GM18870 (cell line): ENCODE data around the gene MESD.

Source experiments
- ATAC-seq: cut with Tn5 transposase; IDR thresholded peaks from one replicate; pipeline ENCODE4 v1.9.1; 2021; ENCODE audit warnings: moderate library complexity; ENCODE audit not compliant: unreplicated experiment

The MESD gene

DNA sequence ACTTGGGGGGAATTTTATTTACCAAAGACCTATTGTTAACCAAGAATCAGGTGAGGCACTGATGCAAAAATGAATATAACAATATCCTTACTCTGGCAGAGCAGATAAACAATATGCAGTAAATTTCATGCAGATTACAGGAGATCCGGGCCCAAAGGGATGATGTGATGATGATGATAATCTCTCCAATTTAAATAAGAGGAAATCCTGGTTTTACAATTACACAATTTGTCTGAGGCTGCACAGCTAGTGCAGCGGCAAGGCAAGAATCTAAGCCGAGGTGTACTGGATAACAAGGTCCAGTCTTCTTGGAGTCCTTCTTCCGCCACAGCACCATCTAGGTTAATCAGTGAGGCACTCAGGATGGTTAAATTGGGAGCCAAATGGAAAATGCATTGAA is 2.4 kb upstream of the MESD start:
- no peak for ATAC-seq

DNA sequence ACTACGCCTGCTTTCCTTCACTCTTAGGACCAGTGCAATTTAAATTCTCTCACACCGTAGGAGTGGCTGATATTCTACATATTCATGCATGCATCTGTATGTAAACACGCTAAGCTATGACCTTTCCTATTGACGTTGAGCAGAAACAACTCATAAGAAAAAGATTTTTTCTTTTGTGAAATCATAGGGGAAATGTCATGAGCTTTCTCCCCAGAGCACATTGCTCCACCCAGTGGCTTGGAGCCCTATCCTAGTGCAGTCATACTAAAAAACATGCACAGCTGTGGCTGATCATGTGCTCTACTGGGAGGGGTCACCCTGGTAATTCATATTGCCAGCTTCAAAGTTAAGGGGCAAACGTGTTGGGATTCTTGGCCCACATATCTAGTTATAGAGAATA is 1.8 kb upstream of the MESD start:
- ATAC-seq, result no peak

DNA sequence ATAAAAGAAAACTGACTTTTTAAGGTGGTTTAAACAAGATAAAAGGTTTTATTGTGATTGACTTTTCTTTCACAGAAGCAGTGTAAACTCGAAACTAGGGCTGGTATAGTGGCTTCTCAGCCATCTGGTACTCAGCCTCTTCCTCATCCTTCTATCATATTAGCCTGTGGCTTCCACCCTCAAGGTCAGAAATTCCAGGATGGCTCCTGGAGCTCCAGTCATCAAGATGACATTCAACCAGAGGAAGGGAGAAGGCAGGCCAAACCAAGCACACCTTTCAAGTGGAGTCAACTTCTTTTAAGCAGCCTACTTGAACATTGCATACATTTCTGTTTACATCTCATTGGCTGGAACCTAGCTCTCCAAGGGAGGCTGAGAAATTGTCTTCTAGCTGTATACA is 1.3 kb upstream of the MESD start:
- ATAC-seq, result no peak

GRCh38 chr15:80989081-80989517 is 520 bp downstream of the MESD start:
- ATAC-seq, result no peak

GRCh38 chr15:80988148-80988796 is 1.3 kb downstream of the MESD start:
- no peak for ATAC-seq

GRCh38 chr15:80986487-80986886 is 3.1 kb downstream of the MESD start:
- no peak for ATAC-seq

GRCh38 chr15:80985981-80986380 is 3.6 kb downstream of the MESD start:
- ATAC-seq, result no peak

DNA sequence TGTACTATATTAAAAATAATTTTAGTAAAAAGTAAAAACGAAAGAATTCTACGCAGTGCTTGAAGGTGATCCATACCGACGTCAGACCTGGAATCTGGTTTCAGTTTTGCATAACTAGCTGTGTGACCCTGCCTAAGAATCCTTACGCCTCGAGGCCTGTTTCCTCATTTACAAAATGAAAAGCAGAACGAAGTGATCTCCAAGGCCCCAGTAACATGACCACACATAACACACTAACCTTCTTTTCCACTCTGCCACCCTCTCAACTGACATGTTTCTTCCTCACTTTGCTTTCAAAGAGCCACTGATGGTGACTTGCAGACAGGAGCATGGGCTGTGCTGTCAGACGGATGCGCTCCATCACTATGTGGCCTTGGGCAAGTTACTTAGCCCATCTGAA is 4.8 kb downstream of the MESD start:
- no peak for ATAC-seq

- ATAC-seq, result no peak
Observed at GRCh38 chr15:80982839-80983238, 6.8 kb downstream of the MESD start.

GRCh38 chr15:80982205-80982604 is 7.4 kb downstream of the MESD start:
- ATAC-seq, result no peak

GRCh38 chr15:80979538-80980200 is 9.9 kb downstream of the MESD start:
- ATAC-seq, result no peak

DNA sequence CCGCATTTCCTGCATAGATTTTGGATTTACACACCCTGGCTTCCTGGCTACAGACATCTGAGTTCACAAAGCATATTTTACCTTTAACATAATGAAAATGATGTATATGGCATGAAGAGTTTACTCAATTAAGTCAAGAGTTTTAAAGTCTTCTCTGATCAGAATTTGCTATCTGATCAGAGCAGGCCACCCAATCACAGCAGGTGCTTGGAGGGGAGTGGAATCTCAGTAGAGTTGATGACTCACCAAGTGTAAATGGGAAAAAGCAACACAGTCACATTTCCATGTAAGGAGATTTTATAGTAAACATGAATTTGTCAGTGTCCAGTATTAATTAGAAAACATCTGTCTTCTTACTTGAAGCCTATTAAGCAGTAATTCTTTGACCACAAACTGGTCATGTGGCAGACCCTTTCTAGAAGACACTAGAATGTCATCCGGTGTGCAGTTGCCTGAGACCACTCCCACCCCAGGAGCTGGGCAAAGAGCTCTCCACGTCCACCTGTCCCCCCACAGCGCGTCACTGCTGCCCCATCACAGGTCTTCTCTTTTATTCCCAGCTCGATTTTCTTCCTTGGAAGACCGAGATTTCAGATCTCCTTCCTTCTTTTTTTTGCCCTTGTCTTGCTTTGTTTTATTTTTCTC is 10.8 kb downstream of the MESD start:
- no peak for ATAC-seq

DNA sequence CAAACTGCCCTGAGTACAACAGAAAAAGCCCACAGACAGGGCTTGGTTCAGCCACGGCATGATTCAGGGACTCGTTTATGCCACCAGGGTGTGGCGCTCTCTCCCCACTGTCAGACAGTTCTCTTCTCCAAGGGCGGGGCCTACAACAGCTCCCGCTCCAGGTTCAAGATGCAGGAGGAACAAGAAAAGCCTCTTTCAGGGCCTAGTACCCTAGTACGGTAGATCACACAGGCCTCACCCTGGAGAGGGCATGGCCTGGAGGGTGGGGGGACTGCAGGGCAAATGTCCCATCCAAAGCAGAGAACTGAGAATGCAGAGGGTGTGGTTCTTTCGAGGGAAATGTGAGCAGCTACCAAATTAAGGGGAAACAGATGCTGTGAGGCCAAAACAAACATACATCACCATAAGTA is 12.0 kb downstream of the MESD start:
- ATAC-seq, result no peak

DNA sequence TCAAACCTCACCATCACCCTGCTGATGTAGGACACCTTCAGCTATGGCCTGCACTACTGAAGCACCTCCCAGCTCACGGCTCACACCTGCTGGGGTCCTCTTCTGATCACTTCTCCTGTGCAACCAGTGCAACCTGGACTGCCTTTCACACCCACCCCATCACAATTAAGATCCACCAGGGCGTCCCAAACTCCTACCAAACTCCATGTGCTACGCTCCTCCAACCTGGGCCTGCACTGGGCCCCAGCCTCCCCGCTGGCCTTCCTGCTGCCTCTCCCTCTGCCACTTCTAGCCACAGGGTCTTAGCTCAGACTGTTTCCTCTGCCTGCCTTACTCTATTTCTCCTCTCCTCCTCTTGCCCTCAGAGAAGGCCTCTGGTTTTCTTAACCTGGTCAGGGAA is 12.8 kb downstream of the MESD start:
- ATAC-seq, result no peak

GRCh38 chr15:80974914-80975313 is 14.7 kb downstream of the MESD start:
- ATAC-seq, result no peak

GRCh38 chr15:80972276-80972675 is 17.3 kb downstream of the MESD start:
- no peak for ATAC-seq

GRCh38 chr15:80971143-80971542 is 18.5 kb downstream of the MESD start:
- no peak for ATAC-seq

DNA sequence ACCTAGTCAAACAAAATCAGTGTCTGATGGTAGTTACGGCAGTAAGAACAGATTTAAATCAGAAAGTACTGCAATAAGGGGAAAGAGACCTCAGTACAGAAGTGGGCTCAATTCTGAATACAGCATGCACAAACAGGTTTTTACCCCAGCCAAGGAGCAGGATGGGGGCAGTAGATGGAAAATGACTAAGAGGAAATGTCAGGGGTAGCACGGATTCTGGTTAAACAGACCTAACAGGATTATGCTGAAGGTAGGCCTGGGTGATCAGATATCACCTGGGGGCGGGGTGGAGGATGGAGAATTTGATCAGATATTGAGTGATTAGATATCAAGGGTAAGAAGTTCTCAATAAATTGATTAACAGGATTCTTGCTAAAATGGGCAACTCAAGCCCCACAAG is 19.0 kb downstream of the MESD start:
- no peak for ATAC-seq

DNA sequence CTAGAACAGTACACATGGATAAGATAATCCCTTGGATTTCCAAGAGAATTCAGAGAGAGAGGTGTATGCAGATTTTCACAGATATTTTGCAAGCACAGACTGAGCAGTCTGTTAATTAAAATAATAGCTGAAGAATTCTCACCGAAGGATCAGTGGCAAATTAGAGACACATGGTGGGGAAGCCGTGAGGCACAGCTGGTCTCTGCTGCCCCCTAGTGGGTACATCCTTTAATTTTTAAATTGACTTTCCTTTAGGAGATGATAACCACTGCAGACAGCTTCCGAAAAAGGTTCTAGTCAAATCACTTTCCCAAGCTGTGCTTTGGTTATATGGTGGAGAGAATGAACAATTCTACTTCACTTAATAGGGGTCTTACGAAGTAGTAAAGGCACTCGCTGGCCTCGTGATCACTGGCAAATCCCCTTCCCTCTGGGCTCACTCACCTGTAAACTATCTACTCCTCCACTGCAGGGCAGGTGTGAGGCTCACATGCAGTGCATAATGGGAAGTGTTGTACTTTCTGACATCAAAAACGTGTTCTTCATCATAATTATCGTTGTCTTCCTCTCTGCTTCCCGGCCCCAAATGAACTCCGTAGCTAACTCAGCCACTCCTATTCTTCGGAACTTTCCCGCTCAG is 19.5 kb downstream of the MESD start:
- no peak for ATAC-seq

- no peak for ATAC-seq
Observed at GRCh38 chr15:80969316-80969715, 20.3 kb downstream of the MESD start.

DNA sequence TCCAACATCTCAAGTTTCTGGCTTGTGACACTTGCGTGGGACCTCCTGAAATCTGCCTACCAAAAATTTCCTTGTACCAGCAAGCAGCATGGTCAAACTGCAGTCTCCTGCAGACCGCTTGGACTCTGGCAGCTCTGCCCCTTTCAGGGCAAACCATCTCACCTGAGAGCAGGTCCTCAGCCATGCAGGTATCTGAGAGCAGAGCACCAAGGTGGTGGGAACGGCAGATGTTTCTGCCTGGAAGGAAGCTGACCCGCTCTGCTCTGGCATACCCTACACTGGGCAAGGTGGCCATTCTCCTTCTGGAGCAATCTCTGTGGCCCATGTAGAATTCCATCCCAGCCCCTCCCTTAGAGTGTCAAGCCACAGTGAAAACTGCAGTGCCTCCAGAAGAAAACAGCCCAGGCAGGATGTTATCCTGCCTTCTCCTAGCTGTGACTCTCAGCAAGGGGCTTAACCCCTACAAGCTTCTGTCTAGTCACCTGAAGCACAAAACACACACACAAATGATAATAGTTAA is 21.6 kb downstream of the MESD start:
- ATAC-seq, result no peak

DNA sequence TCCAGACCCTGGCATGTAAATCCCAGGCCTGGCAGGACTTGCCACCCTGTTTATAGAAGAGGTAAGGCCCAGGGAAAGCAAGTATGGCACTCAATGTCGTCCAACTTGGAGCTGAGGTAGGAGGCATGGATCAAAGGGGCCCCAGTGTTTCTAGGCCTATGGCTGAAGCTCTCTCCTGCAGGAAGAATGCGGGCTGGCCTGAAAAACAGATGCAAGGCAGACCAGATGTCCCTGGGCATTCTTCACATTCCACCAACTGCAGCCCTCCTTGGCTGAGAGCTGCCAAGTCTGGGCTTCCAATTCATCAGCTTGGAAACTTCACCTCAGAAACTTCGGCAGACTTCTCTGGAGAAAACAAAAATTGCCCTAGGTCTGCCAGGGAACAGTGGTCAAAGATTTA is 22.2 kb downstream of the MESD start:
- ATAC-seq, result no peak
